NOMO-1 (cell line): ENCODE results near the gene DIRAS1.
A peak's percentile ranks its signal among the peaks of the same experiment; 100 is the strongest.
"Not testable (repeated sequence)": the region's sequence is repeated elsewhere in the genome, so short reads cannot be mapped to it uniquely, and the experiment has no call there.

Source experiments
- DNase-seq, 2 experiments: peaks; one replicate each; lab custom pipeline; 2025; ENCODE audit not compliant: unreplicated experiment in 2 of 2; lab: John Stamatoyannopoulos, UW

DIRAS1 gene

DNA sequence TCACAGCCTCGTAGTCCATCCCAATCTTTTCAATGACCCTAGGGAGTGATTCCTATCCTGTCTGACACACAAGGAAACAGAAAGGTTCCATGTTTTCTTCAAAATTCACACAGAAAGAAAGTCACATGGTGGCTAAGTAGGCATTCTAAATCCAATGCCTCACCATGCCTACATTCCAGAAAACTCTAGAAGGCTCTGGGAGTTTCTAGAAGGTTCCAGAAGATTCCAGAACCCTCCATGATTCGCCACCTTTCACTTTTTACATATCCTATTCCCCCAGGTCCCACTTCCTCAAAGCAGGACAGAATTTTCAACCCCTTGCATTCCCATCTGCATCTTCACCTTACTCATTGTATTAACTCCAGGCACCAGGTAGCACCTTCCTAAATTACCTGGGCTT, 41.7 kb downstream of the DIRAS1 start:
- DNase-seq, result no peak

DNA sequence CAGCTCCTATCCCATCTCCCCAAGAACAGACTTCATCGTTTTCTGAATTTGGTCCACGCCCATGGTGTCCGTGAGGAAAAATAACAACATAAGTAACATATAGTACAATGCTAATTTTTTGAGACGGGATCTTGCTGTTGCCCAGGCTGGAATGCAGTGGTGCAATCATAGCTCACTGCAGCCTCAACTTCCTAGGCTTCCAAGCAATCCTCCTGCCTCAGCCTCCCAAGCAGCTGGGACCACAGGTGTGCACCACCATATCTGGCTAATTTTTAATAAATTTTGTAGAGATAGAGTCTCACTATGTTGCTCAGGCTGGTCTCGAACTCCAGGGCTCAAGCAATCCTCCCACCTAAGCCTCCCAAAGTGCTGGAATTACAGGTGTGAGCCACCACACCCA, 42.2 kb downstream of the DIRAS1 start:
- not testable (repeated sequence) for DNase-seq

DNA sequence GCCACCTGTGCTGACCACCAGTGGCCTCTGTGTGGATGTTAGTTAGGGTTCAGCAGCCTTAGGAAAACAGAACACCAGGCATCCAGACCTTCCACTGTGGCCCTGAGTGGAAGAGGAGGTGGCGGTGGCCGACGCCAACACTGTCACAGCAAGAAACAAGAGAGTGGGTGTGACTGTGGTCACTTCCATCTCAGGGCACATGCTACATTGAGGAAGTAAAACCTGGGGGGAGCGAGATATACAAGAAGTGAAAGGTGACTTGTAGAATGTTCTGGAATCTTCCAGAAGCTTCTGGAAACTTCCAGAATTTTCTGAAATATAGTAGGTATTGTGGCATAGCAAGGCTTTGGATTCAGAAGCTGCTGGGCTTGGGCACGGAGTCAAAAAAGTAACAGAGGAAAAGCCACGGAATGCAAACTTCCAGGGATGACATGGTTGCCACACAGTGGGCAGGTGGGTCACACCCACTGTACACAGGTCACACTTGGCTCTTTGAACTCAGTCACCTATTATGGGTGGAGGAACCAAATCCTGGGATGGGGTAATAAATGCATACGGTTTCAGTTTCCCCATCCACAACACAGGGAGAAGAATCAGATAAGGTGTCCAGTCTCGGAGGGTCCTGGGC, 43.0 kb downstream of the DIRAS1 start:
- DNase-seq, result peak; percentile 33 to 82

DNA sequence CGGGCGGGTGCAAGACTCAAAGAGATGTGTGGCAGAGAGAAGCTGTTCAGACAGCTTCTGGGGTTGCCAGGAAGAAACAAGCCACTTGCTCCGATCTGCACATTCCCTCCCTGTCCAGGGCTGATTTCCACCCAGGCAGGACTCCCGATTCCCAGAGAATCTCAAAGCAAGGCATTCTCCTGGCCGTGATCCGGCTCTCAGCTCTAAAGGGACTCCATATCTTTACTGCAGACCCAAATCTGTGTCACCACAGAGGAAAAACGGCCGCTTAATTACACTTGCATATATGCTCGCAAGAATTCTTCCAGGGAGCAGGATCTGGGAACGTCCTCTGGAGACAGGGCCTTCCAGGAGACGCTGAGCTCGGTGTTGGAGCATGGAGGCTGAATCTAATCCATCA, 44.3 kb downstream of the DIRAS1 start:
- no peak for DNase-seq

GRCh38 chr19:2675892-2676291, 45.3 kb downstream of the DIRAS1 start:
- DNase-seq, result no peak

DNA sequence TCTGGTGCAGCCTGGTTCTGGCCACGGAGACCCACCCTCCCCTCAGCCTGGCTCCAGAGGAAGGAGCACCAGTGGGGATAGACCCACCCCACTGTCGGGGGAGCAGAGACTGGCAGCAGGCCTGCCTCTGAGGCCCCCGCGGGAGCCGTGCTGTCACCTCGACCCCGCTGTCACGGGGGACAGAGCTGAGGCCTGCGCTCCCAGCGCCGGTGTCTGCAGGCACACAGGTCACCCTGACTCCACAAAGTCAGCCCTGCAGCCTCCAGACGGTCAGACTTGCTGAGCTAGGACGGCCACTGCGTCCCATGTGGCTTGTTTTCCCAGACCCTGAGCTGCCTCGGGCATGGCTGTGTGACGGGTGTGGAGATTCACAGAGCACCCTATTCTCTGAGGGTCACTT, 51.0 kb downstream of the DIRAS1 start:
- no peak for DNase-seq

DNA sequence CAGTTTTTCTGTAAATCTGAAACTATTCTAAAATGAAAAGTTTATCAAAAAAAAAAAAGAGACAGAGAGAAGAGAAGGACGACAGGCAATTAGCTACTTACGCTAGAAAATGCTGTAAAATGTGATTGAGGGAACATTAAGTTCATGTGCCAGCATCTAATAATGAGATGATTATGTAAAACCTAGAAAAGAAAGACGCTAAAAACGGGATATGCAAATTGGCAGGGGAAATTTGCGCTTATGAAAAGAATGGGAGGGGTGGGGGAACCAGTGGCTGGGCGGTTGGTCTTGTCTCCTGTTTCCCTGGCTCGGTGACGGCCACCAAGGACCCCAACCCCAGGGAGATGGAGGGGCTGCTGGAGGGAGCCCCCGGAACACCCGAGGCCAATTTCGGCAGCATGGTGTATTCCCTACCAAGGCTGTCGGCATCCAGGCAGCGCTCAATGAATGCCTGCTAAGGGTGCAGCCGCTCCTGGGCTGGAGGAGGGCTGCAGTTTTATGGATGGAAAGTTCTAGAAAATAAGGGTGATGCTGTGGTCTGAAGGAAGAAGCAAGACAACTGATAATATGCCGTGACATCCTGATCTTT, 52.9 kb downstream of the DIRAS1 start:
- DNase-seq, result no peak

DNA sequence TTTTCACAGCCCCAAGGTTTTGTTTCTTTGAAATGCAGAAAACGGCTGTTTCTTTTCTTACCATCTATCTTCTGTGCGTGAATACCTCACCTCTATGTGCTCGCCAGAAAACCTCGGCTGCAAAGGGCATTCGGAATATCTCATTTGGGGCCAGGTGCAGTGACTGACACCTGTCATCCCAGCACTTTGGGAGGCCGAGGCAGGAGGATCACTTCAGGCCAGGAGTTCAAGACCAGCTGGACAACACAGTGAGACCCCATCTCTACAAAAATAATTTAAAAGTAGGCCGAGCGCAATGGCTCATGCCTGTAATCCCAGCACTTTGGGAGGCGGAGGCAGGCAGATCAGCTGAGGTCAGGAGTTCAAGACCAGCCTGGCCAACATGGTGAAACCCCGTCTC, 53.8 kb downstream of the DIRAS1 start:
- not testable (repeated sequence) for DNase-seq

- DNase-seq, result no peak
These were observed 54.7 kb downstream of the DIRAS1 start for GRCh38 chr19:2666344-2666994.

DNA sequence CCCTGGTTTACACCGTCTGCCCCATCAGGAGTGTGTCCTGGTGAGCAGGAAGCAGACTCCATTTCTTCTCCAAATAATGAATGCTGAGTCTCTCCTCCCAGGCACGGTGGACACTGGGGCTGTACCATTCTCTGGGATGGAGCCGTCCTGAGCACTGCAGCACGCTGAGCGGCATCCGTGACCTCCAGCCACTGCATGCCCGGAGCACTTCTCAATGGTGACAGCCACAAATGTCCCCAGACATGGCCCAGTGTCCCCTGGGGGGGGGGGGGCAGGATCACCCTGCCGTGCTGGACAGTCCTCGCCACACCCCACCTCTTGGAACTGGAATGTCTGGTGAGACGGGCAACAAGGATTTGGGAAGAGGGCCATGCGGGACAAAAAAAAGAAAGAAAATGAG, 56.1 kb downstream of the DIRAS1 start:
- DNase-seq, result no peak
